Measurements from ENCODE around the gene CFAP141.
"Not testable (repeated sequence)": the region's sequence is repeated elsewhere in the genome, so short reads cannot be mapped to it uniquely, and the experiment has no call there.

Gene CFAP141

DNA sequence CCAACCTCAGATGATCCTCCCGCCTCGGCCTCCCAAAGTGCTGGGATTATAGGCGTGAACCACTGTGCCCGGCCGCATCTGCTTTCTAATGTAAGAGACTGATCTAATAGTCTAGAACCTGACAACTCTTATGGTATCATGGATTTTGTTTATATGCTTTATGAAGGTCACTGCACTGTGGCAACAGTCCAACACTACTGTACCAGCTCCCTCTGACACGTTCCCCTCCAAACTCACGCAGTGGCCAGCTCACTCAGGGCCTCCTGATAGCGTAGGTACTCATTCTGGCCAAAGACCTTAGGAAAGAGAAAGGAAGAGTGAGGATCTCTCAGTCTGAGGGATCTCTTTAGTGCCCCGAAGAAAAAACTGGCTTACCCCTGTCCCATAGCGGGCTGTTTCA lies 6.0 kb upstream of the CFAP141 start:
- TF ChIP-seq, protein P1, sequence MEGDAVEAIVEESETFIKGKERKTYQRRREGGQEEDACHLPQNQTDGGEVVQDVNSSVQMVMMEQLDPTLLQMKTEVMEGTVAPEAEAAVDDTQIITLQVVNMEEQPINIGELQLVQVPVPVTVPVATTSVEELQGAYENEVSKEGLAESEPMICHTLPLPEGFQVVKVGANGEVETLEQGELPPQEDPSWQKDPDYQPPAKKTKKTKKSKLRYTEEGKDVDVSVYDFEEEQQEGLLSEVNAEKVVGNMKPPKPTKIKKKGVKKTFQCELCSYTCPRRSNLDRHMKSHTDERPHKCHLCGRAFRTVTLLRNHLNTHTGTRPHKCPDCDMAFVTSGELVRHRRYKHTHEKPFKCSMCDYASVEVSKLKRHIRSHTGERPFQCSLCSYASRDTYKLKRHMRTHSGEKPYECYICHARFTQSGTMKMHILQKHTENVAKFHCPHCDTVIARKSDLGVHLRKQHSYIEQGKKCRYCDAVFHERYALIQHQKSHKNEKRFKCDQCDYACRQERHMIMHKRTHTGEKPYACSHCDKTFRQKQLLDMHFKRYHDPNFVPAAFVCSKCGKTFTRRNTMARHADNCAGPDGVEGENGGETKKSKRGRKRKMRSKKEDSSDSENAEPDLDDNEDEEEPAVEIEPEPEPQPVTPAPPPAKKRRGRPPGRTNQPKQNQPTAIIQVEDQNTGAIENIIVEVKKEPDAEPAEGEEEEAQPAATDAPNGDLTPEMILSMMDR (IDR thresholded peaks at IDR 0.05; ENCODE audit: low read depth, low read length, missing control alignments): no peak
- no peak overlapping the region for H3K4me3 ChIP-seq (ENCODE audit: low read depth, low read length)
- in situ Hi-C loops (cut with HindIII; ENCODE audit: low sequenced_read_pairs): no loop called here
- DNase-seq (ENCODE audit: low read depth): no peak

DNA sequence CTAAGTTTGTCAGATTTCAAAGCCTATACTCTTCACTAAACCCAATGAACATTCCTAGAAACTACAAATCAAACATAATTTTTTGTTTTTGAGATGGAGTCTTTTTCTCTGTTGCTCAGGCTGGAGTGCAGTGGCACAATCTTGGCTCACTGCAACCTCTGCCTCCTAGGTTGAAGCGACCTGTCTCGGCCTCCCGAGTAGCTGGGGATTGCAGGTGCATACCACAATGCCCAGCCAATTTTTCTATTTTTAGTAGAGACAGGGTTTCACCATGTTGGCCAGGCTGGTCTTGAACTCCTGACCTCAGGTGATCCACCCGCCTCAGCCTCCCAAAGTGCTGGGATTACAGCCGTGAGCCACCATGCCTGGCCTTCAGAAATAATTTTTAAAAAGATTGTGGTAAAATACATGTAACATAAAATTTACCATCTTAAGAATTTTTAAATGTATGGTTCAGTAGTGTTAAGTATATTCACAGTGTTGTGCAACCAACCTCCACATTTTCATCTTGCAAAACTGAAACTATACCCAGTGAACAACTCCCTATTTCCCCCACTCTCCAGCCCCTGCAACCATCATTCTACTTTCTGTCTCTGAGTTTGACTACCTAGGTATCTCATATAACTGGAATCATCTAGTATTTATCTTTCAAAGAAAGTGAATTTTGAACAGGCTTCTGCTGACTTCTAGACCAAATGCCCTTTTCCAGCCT lies 2.7 kb upstream of the CFAP141 start:
- H3K4me3 ChIP-seq (ENCODE audit: low read depth, low read length): no peak overlapping the region
- DNase-seq (ENCODE audit: low read depth): no peak
- TF ChIP-seq, protein P1 (IDR thresholded peaks at IDR 0.05; ENCODE audit: low read depth, low read length, missing control alignments): no peak
- in situ Hi-C loops (cut with HindIII; ENCODE audit: low sequenced_read_pairs): no loop called here

DNA sequence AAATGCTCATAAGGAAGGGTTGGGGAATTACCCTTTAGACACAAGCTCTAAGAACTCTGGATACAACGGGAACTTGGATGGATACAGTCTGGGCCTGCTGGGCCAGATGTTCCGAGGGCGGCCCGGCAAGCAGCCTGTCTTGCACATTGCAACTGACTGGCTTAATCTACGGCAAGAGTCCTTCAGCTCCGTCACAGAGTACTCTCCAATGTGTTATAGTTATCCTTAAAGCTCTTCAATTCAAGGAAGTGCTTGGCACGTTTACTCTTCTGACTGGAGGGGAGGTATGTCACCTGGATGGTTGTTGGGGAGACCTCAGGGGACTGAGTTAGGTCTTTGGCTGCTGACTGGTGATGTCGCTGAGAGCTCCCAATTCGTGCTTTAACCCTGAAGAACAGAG lies 1.1 kb upstream of the CFAP141 start:
- no peak overlapping the region for H3K4me3 ChIP-seq (ENCODE audit: low read depth, low read length)
- in situ Hi-C loops (cut with HindIII; ENCODE audit: low sequenced_read_pairs): no loop called here
- TF ChIP-seq, protein P1 (IDR thresholded peaks at IDR 0.05; ENCODE audit: low read depth, low read length, missing control alignments): no peak
- DNase-seq (ENCODE audit: low read depth): no peak

DNA sequence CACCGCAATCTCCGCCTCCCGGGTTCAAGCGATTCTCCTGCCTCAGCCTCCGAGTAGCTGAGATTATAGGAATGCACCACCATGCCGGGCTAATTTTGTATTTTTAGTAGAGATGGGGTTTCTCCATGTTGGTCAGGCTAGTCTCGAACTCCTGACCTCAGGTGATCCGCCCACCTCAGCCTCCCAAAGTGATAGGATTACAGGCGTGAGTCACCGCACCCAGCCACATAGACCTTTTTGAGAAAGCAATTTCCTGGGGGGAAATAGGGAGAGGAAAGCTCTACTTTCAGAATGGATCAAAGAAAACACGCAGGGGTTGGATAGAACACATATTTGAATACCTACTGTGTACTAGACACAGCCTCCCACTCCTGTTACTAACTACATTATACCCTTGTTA lies 355 bp downstream of the CFAP141 start:
- in situ Hi-C loops (cut with HindIII; ENCODE audit: low sequenced_read_pairs); DNase-seq (ENCODE audit: low read depth); H3K4me3 ChIP-seq (ENCODE audit: low read depth, low read length): not testable (repeated sequence)

DNA sequence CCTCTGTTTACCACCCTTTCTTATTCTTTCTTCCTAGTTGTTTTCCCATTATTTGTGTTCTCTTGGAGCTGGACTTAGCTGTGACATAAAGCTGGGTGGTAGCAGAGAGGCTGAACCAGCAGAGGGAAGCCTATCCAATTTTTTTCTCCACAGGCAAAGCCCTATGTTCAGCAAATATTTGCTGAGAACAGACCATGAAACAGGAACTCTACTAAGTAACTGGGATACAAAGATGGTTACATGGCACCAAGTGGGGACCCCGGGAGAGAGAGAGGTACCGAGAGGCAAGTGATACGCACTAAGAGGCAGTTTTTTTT lies 6.6 kb downstream of the CFAP141 start:
- TF ChIP-seq, protein P1 (IDR thresholded peaks at IDR 0.05; ENCODE audit: low read depth, low read length, missing control alignments): no peak
- no peak for DNase-seq (ENCODE audit: low read depth)
- no peak overlapping the region for H3K4me3 ChIP-seq (ENCODE audit: low read depth, low read length)
- in situ Hi-C loops (cut with HindIII; ENCODE audit: low sequenced_read_pairs): no loop called here

DNA sequence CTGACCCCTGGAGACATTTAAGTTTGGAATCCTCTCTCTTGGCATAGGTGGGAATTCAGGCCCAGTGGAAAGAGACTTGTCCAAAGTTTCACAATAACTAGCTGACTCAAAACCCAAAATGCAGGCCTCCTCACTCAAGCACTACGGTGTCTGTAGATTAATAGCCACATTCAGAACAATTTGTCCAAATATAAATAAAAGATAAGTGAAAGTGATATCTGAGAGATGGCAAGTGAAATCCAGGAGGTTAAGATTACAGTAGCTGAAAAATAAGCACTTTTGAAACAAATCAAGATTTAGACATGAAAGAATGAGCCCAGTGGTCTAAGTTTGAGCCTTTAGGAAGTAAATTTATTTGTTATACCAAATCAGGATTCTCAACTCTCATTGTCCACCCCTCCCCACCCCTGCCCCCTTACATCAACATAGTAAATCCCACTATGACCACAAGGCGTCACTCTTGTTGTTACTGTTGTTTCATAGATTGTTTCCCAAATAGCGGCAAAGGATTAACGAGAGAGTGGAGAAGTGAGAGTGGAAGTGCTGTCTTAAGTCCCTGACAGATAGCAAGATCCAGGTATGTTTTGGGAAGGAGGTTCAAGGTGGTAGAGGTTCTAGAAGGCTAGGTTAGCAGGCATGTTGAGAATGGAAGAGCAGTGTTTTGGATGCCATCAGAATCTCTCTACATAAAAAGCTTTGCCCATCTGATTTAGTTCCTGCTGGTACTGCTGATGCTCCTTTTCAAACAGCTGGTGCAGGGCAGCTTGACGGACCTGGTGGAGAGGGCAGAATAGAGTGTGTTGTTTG lies 7.2 kb downstream of the CFAP141 start:
- in situ Hi-C loops (cut with HindIII; ENCODE audit: low sequenced_read_pairs): no loop called here
- peak; percentile 45 for DNase-seq (ENCODE audit: low read depth)
- TF ChIP-seq, protein P1 (IDR thresholded peaks at IDR 0.05; ENCODE audit: low read depth, low read length, missing control alignments): peak; percentile 57
- no peak overlapping the region for H3K4me3 ChIP-seq (ENCODE audit: low read depth, low read length)

DNA sequence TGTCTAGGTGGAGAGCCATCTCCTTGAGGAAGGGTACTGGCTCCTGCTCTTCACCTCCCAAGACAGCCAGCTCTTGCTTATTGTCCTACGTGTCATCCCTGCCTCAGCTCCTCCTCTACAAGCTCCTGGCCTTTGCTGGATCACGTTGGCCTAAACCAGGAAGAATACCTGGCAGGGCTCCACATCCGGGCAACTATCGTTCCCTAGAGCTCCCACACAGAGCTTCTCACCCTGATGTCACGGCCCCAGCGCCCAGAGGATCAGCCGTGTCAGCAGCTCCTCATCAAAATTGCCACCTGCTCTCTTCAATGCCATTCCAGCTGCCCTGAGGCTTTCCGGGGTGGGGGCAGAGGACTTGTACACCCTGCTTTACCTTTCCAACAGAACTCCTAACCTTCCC lies 12.3 kb downstream of the CFAP141 start:
- H3K4me3 ChIP-seq (ENCODE audit: low read depth, low read length): no peak overlapping the region
- TF ChIP-seq, protein P1 (IDR thresholded peaks at IDR 0.05; ENCODE audit: low read depth, low read length, missing control alignments): no peak
- in situ Hi-C loops (cut with HindIII; ENCODE audit: low sequenced_read_pairs): no loop called here
- DNase-seq (ENCODE audit: low read depth): no peak
